ENCODE results near the gene NDUFAF3. TPM values are rescaled to one million over a fixed set of nuclear protein-coding genes. Genes with fewer than 3 reads are reported as not detected.
"Not testable (repeated sequence)": the region's sequence is repeated elsewhere in the genome, so short reads cannot be mapped to it uniquely, and the experiment has no call there.

Gene NDUFAF3
- polyA plus RNA-seq, 1 experiment: 89.5 TPM

DNA sequence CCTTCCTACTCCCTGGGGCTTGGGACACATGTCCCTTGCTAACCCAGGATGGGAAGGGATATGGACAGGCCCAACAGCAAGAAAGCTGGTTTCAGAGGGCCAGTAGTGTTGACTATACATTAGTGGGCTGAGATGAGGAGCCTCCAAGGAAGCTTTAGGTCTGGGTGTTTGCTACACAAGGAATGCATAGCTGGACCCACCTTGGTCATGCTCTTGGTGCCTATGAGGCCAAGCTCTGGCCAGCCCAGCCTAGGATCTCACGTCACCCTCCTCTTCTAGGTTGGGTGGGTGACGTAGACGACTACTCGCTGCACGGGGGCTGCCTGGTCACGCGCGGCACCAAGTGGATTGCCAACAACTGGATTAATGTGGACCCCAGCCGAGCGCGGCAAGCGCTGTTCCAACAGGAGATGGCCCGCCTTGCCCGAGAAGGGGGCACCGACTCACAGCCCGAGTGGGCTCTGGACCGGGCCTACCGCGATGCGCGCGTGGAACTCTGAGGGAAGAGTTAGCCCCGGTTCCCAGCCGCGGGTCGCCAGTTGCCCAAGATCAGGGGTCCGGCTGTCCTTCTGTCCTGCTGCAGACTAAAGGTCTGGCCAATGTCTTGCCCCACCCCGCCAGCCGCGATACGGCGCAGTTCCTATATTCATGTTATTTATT lies 15.4 kb upstream of the NDUFAF3 start:
- no peak for DNase-seq (ENCODE audit: low read depth)
- Histone ChIP-seq H3K4me3 (ENCODE audit: low read depth, low read length) (peak overlapping the region; percentile 96), H3K27me3 (ENCODE audit: control insufficient read depth, insufficient read depth, low read length) (no peaks in the 10 kb centered on the region), H3K36me3 (ENCODE audit: control insufficient read depth, insufficient read depth, low read length) (peaks cover 6% of the 10 kb centered on the region)
- TF ChIP-seq CTCF (IDR thresholded peaks at IDR 0.05; ENCODE audit: insufficient read depth, low read depth, low read length): no peak
- ChIA-PET CTCF (interaction anchor here (0.6 to 6.2 kb wide), 10 partner anchors 11 to 557 kb away, joined by 3 to 46 read pairs (median 4); partner anchors contain the start of genes ARIH2, DALRD3, NDUFAF3 and P4HTM), POLR2A (interaction anchor here (0.5 to 1.5 kb wide), 6 partner anchors 13 to 108 kb away, joined by 3 to 19 read pairs (median 8); partner anchors contain the start of genes IMPDH2, NDUFAF3, P4HTM and SLC25A20)

GRCh38 chr3:49007068-49007770 lies 14.7 kb upstream of the NDUFAF3 start, which contains the start of gene WDR6:
TSS of gene WDR6 (plus strand) at chr3:49007391. CDS start at chr3:49007432, 41 bp downstream.
- ChIA-PET CTCF (interaction anchor here (0.7 to 6.2 kb wide), 9 partner anchors 10 to 558 kb away, joined by 3 to 46 read pairs (median 4); partner anchors contain the start of genes ARIH2, DALRD3, NDUFAF3 and P4HTM), POLR2A (interaction anchor here (0.5 to 1.5 kb wide), 10 partner anchors 13 to 664 kb away, joined by 3 to 19 read pairs (median 7); partner anchors contain the start of genes IMPDH2, NDUFAF3, P4HTM and SLC25A20)
- TF ChIP-seq CTCF (IDR thresholded peaks at IDR 0.05; ENCODE audit: insufficient read depth, low read depth, low read length): peak; percentile 50
- peak; percentile 84 for DNase-seq (ENCODE audit: low read depth)
- Histone ChIP-seq H3K4me3 (ENCODE audit: low read depth, low read length) (peak within 1 kb of the TSS; percentile 96), H3K36me3 (ENCODE audit: control insufficient read depth, insufficient read depth, low read length) (peaks cover 10% of the 10 kb centered on the region), H3K27me3 (ENCODE audit: control insufficient read depth, insufficient read depth, low read length) (no peaks in the 10 kb centered on the region)

DNA sequence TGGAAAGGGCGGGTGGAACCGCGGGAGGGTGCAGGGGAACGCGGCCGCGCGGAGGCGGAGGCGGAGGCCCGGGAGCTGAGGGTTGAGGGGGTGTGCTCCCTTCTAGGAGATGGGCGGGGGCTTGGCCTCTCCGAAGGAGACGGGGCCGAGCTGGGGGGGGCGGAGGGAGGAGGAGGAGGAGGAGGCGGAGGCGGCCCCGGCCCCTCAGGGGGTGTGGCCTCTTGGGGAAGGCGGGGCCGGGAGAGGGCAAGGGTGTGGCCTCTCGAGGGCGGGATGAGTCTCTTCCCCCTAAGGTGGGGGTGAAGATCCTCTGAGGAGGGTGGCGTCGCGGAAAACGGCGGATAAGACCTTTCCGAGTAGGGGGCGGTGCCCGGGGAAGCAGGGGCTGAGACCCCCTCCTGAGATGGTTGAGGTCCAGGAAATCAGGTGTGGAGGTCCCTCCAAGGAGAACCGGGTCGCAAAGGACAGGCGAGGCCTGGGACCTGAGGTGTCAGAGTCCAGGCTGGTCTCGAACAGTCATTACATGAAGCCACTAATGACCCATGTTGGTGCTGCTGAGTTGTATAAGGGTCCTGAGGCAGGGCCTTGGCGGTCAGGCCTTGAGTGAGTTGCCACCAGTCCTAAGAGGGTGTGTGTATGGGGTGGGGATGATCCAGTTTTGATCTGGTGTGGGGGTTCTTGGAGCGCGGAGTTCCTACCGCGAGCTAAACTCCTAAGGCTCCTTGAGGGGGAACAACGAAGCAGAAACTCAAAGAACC lies 14.0 kb upstream of the NDUFAF3 start:
- CTCF ChIA-PET: interaction anchor here (0.9 to 6.2 kb wide), 6 partner anchors 9 to 89 kb away, joined by 3 to 46 read pairs (median 8); partner anchors contain the start of genes ARIH2, DALRD3, NDUFAF3 and P4HTM
- POLR2A ChIA-PET: interaction anchor here (0.6 to 1.5 kb wide), 9 partner anchors 10 to 663 kb away, joined by 3 to 9 read pairs (median 5); partner anchors contain the start of genes DALRD3, IMPDH2, NDUFAF3 and P4HTM

DNA sequence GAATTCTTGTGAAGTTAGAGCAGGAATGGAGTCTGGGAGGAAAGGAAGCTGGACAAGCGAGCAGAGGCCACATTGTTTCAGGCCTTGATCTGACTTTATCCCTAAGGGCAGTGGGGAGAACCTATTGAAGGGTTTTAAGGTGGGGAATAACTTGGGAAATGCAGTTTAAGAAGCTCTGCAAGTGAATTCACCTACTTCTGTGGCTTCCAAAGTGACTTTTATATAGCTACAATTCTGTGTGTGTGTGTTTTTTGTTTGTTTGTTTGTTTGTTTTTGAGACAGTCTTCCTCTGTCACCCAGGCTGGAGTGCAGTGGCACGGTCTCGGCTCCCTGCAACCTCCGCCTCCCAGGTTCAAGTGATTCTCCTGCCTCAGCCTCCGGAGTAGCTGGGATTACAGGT lies 13.3 kb upstream of the NDUFAF3 start:
- DNase-seq (ENCODE audit: low read depth); H3K27me3 ChIP-seq (ENCODE audit: control insufficient read depth, insufficient read depth, low read length): not testable (repeated sequence)
- CTCF ChIA-PET: interaction anchor here (2.9 to 6.2 kb wide), 3 partner anchors 8 to 19 kb away, joined by 13 to 46 read pairs (median 30); partner anchors contain the start of genes NDUFAF3 and P4HTM
- POLR2A ChIA-PET: interaction anchor here (1.0 kb wide), 1 partner anchor 13 kb away, joined by 3 read pairs; the partner anchor contains the start of gene NDUFAF3
- Histone ChIP-seq H3K36me3 (ENCODE audit: control insufficient read depth, insufficient read depth, low read length) (peaks cover 24% of the 10 kb centered on the region), H3K4me3 (ENCODE audit: low read depth, low read length) (peak overlapping the region; percentile 96)

More for the DNA sequence above, 14.0 kb upstream of the NDUFAF3 start:
- DNase-seq (ENCODE audit: low read depth): no peak
- TF ChIP-seq CTCF (IDR thresholded peaks at IDR 0.05; ENCODE audit: insufficient read depth, low read depth, low read length): no peak
- H3K4me3 ChIP-seq (ENCODE audit: low read depth, low read length): peak overlapping the region; percentile 96
- no peaks in the 10 kb centered on the region for H3K27me3 ChIP-seq (ENCODE audit: control insufficient read depth, insufficient read depth, low read length)
- peaks cover 17% of the 10 kb centered on the region for H3K36me3 ChIP-seq (ENCODE audit: control insufficient read depth, insufficient read depth, low read length)

GRCh38 chr3:49009396-49009795 lies 12.5 kb upstream of the NDUFAF3 start:
- CTCF ChIA-PET: interaction anchor here (0.6 to 6.2 kb wide), 5 partner anchors 8 to 271 kb away, joined by 3 to 46 read pairs (median 13); partner anchors contain the start of genes DALRD3, NDUFAF3 and P4HTM
- no peak for DNase-seq (ENCODE audit: low read depth)
- peaks cover 26% of the 10 kb centered on the region for H3K36me3 ChIP-seq (ENCODE audit: control insufficient read depth, insufficient read depth, low read length)
- H3K27me3 ChIP-seq (ENCODE audit: control insufficient read depth, insufficient read depth, low read length): no peaks in the 10 kb centered on the region
- POLR2A ChIA-PET: interaction anchor here (1.0 kb wide), 1 partner anchor 12 kb away, joined by 3 read pairs; the partner anchor contains the start of gene NDUFAF3
- H3K4me3 ChIP-seq (ENCODE audit: low read depth, low read length): no peak overlapping the region
- no peak for TF ChIP-seq CTCF (IDR thresholded peaks at IDR 0.05; ENCODE audit: insufficient read depth, low read depth, low read length)

All from BJ (cell line).